Keratinocyte (primary cell): ENCODE results near the gene RNF145.

Experiments used
- CTCF ChIP-seq, 3 experiments: IDR thresholded peaks in 1 of 3; conservative IDR thresholded peaks in 1 of 3; optimal IDR thresholded peaks in 1 of 3; 2 replicates in 2 of 3; 3 replicates in 1 of 3; pipeline versions ENCODE3 to v1.5.1; 2011; ENCODE audit warnings: low read length in 3 of 3, mild to moderate bottlenecking in 3 of 3, moderate library complexity in 2 of 3, control low read depth in 1 of 3, inconsistent platforms in 1 of 3; ENCODE audit not compliant: insufficient read depth in 2 of 3; ENCODE audit errors: extremely low read depth in 1 of 3
- EZH2 ChIP-seq: IDR thresholded peaks from one replicate; pipeline ENCODE4 v1.6.1; 2012; ENCODE audit warnings: inconsistent platforms, mild to moderate bottlenecking, low read length, moderate library complexity

GRCh38 chr5:159224471-159224870 lies 15.1 kb upstream of the RNF145 start:
- TF ChIP-seq CTCF (optimal IDR thresholded peaks at IDR 0.05 in 1 of 3, IDR thresholded peaks at IDR 0.05 in 1 of 3, conservative IDR thresholded peaks at IDR 0.05 in 1 of 3; ENCODE audit: extremely low read depth in 1 of 3, insufficient read depth in 2 of 3, low read length in 3 of 3) (no peak), EZH2 (no peak)
